Testis (tissue), 3 donors: Measurements from ENCODE around the gene STXBP6. TPM values are rescaled to one million over a fixed set of nuclear protein-coding genes. Genes with fewer than 3 reads are reported as not detected.

Source experiments
- DNase-seq: peaks from one replicate; pipeline ENCODE4 v3.0.0-alpha.2; 2019
- H3K27ac ChIP-seq, 2 donors: fragments of 200-600 bp; sonication (generic); one replicate each; pipeline ENCODE4 v1.5.1; 2019
- H3K27me3 ChIP-seq: fragments of 200-600 bp; sonication (generic); one replicate; pipeline ENCODE4 v1.5.1; 2019
- H3K36me3 ChIP-seq: fragments of 200-600 bp; sonication (generic); one replicate; pipeline ENCODE4 v1.5.1; 2017; ENCODE audit warnings: low read depth; ENCODE audit errors: missing control alignments
- H3K4me1 ChIP-seq: fragments of 200-600 bp; sonication (generic); one replicate; pipeline ENCODE4 v1.5.1; 2019
- H3K4me3 ChIP-seq, 2 donors: fragments of 200-600 bp; sonication (generic); one replicate each; pipeline ENCODE4 v1.5.1; 2017 to 2019
- H3K9me3 ChIP-seq: fragments of 200-600 bp; sonication (generic); one replicate; pipeline ENCODE4 v1.5.1; 2017
- POLR2A ChIP-seq: fragments of 450-650 bp; IDR thresholded peaks from one replicate; pipeline ENCODE4 v1.6.1; 2017; ENCODE audit warnings: antibody characterized with exemption, mild to moderate bottlenecking, moderate library complexity
- WGBS, 2 donors: methylation state at CpG; one replicate each; pipeline ENCODE4 v1.1.5; 2018; 5-methylcytosine and 5-hydroxymethylcytosine counted together
- intact Hi-C: fragments of 100-400 bp; cut with DNase I; formaldehyde crosslinking; loops from one replicate; pipeline ENCODE4 v1.15.1; 2023; ENCODE audit warnings: low total_unique reads
- polyA plus RNA-seq: library from polyadenylated mRNA; stranded (reverse); fragments of 350-450 nt; fragmentation: Illumina TruSeq; extraction: RNeasy Lipid Tissue Mini Kit (QIAGEN cat#74804); gene quantifications from one replicate; pipeline ENCODE4 v1.2.3, GENCODE V29; 2014; ENCODE audit warnings: low read depth, low replicate concordance; ENCODE audit not compliant: insufficient read depth
- total RNA-seq, 2 donors: library from RNA; depleted of rRNA; stranded (reverse); fragments of >200 nt; gene quantifications; one replicate each; pipeline ENCODE4 v1.2.3, GENCODE V29; 2016
- TF ChIP-seq, protein P1 (sequence below), 3 experiments: fragments of 450-650 bp in 2 of 3; fragments of 200-600 bp in 1 of 3; sonication (generic) in 1 of 3; IDR thresholded peaks; one replicate each; pipeline ENCODE4 v1.5.1; 2016 to 2019; ENCODE audit warnings: antibody characterized with exemption in 3 of 3, mild to moderate bottlenecking in 2 of 3, moderate library complexity in 1 of 3

The STXBP6 gene
- total and polyA plus RNA-seq, 3 donors from 2014 or later: 4.7 to 11.3 (median 8.6) TPM

- DNase-seq: no peak
- no peaks in the 10 kb centered on the region for H3K36me3 ChIP-seq
- intact Hi-C loops: no loop called here
- TF ChIP-seq POLR2A: no peak
- TF ChIP-seq, protein P1, sequence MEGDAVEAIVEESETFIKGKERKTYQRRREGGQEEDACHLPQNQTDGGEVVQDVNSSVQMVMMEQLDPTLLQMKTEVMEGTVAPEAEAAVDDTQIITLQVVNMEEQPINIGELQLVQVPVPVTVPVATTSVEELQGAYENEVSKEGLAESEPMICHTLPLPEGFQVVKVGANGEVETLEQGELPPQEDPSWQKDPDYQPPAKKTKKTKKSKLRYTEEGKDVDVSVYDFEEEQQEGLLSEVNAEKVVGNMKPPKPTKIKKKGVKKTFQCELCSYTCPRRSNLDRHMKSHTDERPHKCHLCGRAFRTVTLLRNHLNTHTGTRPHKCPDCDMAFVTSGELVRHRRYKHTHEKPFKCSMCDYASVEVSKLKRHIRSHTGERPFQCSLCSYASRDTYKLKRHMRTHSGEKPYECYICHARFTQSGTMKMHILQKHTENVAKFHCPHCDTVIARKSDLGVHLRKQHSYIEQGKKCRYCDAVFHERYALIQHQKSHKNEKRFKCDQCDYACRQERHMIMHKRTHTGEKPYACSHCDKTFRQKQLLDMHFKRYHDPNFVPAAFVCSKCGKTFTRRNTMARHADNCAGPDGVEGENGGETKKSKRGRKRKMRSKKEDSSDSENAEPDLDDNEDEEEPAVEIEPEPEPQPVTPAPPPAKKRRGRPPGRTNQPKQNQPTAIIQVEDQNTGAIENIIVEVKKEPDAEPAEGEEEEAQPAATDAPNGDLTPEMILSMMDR (IDR thresholded peaks at IDR 0.05): no peak
- H3K27ac ChIP-seq: no peak overlapping the region
- no peaks in the 10 kb centered on the region for H3K9me3 ChIP-seq
- WGBS, 2 donors: 90 to 95% methylated on average over 3 of the region's 3 CpGs
- H3K27me3 ChIP-seq: no peaks in the 10 kb centered on the region
- H3K4me1 ChIP-seq: no peaks in the 10 kb centered on the region
- no peak overlapping the region for H3K4me3 ChIP-seq
Measured at GRCh38 chr14:24910408-24910986, 139.4 kb downstream of the STXBP6 start.

DNA sequence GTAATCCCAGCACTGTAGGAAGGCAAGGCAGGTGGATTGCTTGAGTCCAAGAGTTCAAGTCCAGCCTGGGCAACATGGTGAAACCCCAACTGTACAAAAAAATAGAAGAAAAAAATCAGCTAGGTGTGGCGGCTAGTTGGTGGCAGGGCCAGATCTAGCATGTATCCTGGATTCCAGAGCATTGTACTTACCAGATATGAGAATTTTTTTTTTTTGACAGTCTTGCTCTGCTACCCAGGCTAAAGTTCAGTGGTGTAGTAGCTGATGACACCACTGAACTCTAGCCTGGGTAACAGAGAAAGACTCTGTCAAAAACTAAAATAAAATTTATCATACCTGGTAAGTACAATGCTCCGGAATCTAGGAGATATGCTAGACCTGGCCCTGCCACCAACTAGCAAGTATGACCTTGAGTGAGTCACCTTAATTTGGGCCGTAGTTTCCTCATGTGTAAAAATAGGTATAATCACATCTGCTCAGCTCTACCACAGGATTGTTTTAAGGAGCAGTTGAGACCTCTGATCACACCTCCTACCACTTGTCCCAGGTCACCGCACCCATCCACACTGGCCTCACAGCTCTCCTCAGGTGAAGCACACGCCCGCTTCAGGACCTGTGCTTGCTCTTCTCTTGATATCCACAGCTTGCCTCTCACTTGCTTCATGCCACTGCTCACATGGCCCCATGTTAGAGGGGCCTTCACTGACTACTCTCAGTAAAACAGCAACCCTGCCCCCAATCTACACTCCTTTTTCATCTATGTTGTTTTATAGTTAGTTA is 140.2 kb downstream of the STXBP6 start:
- H3K27ac ChIP-seq: no peak overlapping the region
- no peak for TF ChIP-seq POLR2A
- TF ChIP-seq, protein P1 (IDR thresholded peaks at IDR 0.05): no peak
- WGBS, 2 donors: 91 to 92% methylated on average over 6 of the region's 6 CpGs
- no peaks in the 10 kb centered on the region for H3K36me3 ChIP-seq
- no peaks in the 10 kb centered on the region for H3K4me1 ChIP-seq
- no peaks in the 10 kb centered on the region for H3K27me3 ChIP-seq
- no peaks in the 10 kb centered on the region for H3K9me3 ChIP-seq
- intact Hi-C loops: no loop called here
- H3K4me3 ChIP-seq: no peak overlapping the region
- DNase-seq: no peak

DNA sequence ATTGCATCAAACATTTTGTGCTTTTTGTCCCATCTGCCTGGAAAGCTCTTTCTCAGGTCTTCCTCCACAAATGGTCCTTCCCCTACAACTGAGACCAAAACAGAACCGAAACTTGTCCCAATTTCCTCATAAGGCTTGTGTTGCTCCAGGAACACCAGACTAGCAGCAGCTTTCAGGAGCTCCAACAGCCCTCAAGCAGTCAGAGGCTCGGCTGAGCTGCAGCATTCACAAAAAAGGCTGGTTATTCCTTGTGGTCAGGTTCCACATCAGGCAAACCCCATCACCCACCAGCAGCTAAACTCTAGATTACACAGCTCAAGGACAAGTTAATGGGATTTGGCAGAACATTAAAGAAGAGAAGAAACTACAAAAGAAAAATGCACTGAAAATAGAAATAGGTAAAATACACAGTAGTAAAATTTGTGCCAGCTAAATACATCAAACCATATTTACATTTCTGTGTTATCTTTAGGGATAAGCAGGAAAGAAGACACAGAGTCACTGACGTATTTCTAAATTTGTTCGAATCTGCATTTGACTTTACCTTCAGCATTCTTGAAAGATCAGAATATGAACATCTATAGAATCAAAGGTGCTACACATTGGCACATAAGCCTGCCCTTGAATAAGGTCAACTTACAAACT is 141.2 kb downstream of the STXBP6 start:
- intact Hi-C loops: no loop called here
- no peak for DNase-seq
- WGBS, 2 donors: 56 to 62% methylated on average over 4 of the region's 4 CpGs

GRCh38 chr14:24904533-24904932 is 145.4 kb downstream of the STXBP6 start:
- H3K4me1 ChIP-seq: no peaks in the 10 kb centered on the region
- H3K27me3 ChIP-seq: no peaks in the 10 kb centered on the region
- H3K4me3 ChIP-seq: no peak overlapping the region
- no peak overlapping the region for H3K27ac ChIP-seq
- no peak for DNase-seq
- no peaks in the 10 kb centered on the region for H3K9me3 ChIP-seq
- TF ChIP-seq, protein P1 (IDR thresholded peaks at IDR 0.05): no peak
- no peak for TF ChIP-seq POLR2A
- H3K36me3 ChIP-seq: no peaks in the 10 kb centered on the region
- 94% methylated on average over 2 of the region's 2 CpGs for WGBS, 2 donors
- intact Hi-C loops: no loop called here

More for the DNA sequence above, 141.2 kb downstream of the STXBP6 start:
- no peak for TF ChIP-seq POLR2A
- TF ChIP-seq, protein P1 (IDR thresholded peaks at IDR 0.05): no peak
- no peaks in the 10 kb centered on the region for H3K9me3 ChIP-seq
- H3K27ac ChIP-seq: no peak overlapping the region
- H3K36me3 ChIP-seq: no peaks in the 10 kb centered on the region
- H3K4me3 ChIP-seq: no peak overlapping the region
- no peaks in the 10 kb centered on the region for H3K4me1 ChIP-seq
- H3K27me3 ChIP-seq: no peaks in the 10 kb centered on the region
